Measurements from ENCODE around the gene GNAT1. TPM values are rescaled to one million over a fixed set of nuclear protein-coding genes. Genes with fewer than 3 reads are reported as not detected.

Gene GNAT1
- total and polyA plus RNA-seq, 2 of the 13 experiments (the other 11 are each of a cell fraction or from before 2014, with no cell fraction given), result 0.15 TPM; not detected in 1

DNA sequence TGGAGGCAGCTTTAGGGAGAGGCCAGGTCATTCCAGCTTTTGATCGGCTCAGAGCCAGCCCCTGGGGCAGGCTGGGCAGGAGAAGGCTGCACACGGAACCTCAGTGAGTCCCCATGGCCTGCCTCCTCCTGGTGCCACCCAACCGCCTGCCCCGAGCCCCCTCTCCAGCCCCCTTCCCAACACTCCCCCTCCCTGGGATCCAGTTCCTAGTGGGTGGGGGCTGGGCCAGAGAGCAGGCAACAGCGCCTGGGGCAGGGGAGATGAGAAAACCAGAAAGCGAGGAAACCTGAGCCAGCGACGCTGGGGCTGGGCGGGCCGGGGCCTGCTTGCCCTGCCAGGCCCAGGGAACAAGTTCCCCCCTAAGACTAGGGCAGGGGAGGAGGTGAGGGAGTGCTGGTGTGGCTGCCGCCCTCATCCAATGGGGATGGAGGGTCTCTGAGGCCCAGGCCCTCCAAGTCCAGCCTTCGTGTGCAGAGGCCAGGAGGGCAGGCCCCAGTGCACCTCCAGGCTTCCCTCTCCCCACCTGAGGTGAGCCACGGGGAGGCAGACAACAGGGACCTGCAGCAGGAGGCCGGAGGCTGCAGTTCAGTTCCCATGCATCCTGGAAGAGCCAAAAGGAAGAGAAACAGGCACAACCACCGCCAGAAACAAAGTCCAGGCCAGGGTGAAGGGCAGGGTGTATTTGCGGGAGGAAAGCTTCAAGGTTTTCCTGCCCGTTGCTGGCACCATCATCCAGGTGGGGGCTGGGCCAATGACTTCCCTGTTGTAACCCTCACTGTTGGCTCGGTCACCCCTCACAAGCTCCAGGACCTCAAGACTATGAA lies 40.3 kb upstream of the GNAT1 start (continued):
- TF ChIP-seq U2AF1 (optimal IDR thresholded peaks at IDR 0.05; ENCODE audit: low read depth, low read length), result no peak
- no peak for TF ChIP-seq MAFK (conservative IDR thresholded peaks at IDR 0.05 in 1 of 2, IDR thresholded peaks at IDR 0.05 in 1 of 2; ENCODE audit: low read length in 2 of 2)
- no peak for TF ChIP-seq ZNF589 (CRISPR knock-in tag; conservative IDR thresholded peaks at IDR 0.05)
- TF ChIP-seq MBNL3 (CRISPR knock-in tag; conservative IDR thresholded peaks at IDR 0.05), result no peak
- TF ChIP-seq, protein P1, sequence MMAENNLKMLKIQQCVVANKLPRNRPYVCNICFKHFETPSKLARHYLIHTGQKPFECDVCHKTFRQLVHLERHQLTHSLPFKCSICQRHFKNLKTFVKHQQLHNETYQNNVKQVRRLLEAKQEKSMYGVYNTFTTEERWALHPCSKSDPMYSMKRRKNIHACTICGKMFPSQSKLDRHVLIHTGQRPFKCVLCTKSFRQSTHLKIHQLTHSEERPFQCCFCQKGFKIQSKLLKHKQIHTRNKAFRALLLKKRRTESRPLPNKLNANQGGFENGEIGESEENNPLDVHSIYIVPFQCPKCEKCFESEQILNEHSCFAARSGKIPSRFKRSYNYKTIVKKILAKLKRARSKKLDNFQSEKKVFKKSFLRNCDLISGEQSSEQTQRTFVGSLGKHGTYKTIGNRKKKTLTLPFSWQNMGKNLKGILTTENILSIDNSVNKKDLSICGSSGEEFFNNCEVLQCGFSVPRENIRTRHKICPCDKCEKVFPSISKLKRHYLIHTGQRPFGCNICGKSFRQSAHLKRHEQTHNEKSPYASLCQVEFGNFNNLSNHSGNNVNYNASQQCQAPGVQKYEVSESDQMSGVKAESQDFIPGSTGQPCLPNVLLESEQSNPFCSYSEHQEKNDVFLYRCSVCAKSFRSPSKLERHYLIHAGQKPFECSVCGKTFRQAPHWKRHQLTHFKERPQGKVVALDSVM (CRISPR knock-in tag; IDR thresholded peaks at IDR 0.05), result peak; percentile 97
- no peak for TF ChIP-seq SMAD9 (CRISPR knock-in tag; IDR thresholded peaks at IDR 0.05)
- no peak for TF ChIP-seq MTF1 (CRISPR knock-in tag; IDR thresholded peaks at IDR 0.05)
- no peak for TF ChIP-seq ZNF775 (CRISPR knock-in tag; IDR thresholded peaks at IDR 0.05; ENCODE audit: borderline replicate concordance)
- TF ChIP-seq CREB3 (CRISPR knock-in tag; IDR thresholded peaks at IDR 0.05), result no peak
- 0 out of 2 replicates have a peak, but pooled peaks have one; percentile 39 for TF ChIP-seq ZNF350 (CRISPR knock-in tag; IDR thresholded peaks at IDR 0.05; ENCODE audit: borderline replicate concordance, low read depth)
- TF ChIP-seq, protein P2, sequence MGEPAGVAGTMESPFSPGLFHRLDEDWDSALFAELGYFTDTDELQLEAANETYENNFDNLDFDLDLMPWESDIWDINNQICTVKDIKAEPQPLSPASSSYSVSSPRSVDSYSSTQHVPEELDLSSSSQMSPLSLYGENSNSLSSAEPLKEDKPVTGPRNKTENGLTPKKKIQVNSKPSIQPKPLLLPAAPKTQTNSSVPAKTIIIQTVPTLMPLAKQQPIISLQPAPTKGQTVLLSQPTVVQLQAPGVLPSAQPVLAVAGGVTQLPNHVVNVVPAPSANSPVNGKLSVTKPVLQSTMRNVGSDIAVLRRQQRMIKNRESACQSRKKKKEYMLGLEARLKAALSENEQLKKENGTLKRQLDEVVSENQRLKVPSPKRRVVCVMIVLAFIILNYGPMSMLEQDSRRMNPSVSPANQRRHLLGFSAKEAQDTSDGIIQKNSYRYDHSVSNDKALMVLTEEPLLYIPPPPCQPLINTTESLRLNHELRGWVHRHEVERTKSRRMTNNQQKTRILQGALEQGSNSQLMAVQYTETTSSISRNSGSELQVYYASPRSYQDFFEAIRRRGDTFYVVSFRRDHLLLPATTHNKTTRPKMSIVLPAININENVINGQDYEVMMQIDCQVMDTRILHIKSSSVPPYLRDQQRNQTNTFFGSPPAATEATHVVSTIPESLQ (CRISPR knock-in tag; conservative IDR thresholded peaks at IDR 0.05), result no peak
- no peak for TF ChIP-seq ZNF264 (CRISPR knock-in tag; IDR thresholded peaks at IDR 0.05)
- TF ChIP-seq GABPA (IDR thresholded peaks at IDR 0.05; ENCODE audit: low read depth, low read length), result no peak
- no peak for TF ChIP-seq GABPA (CRISPR knock-in tag; IDR thresholded peaks at IDR 0.05; ENCODE audit: low read depth)
- TF ChIP-seq DMAP1 (CRISPR knock-in tag; IDR thresholded peaks at IDR 0.05), result no peak
- TF ChIP-seq ZNF737 (CRISPR knock-in tag; IDR thresholded peaks at IDR 0.05; ENCODE audit: borderline replicate concordance), result no peak
- no peak for TF ChIP-seq ZNF335 (CRISPR knock-in tag; IDR thresholded peaks at IDR 0.05)
- TF ChIP-seq RFX3 (CRISPR knock-in tag; IDR thresholded peaks at IDR 0.05), result no peak
- peak; percentile 35 for TF ChIP-seq PAXIP1 (CRISPR knock-in tag; conservative IDR thresholded peaks at IDR 0.05)
- no peak for TF ChIP-seq FIP1L1 (IDR thresholded peaks at IDR 0.05; ENCODE audit: borderline replicate concordance, insufficient read depth, low read depth, low read length)
- TF ChIP-seq KDM6A (CRISPR knock-in tag; IDR thresholded peaks at IDR 0.05; ENCODE audit: low read depth), result no peak
- no peak for TF ChIP-seq ATRX (CRISPR knock-in tag; IDR thresholded peaks at IDR 0.05; ENCODE audit: borderline replicate concordance)

All from HepG2 (cell line).